Activated CD8-positive, alpha-beta memory T cell treated with anti-CD3 and anti-CD28 coated beads, Interleukin-2, amount 50 U/mL, for 1 hour (primary cell): Measurements from ENCODE around the gene NOTCH4.
"Not testable (repeated sequence)": the region's sequence is repeated elsewhere in the genome, so short reads cannot be mapped to it uniquely, and the experiment has no call there.

Experiments
- DNase-seq: peaks from one replicate; pipeline ENCODE4 v3.0.0-alpha.2; 2020; ENCODE audit errors: extremely low read depth

NOTCH4 gene

GRCh38 chr6:32223258-32224235 lies at the start of gene NOTCH4:
NOTCH4 (minus strand) TSS chr6:32224067; CDS start chr6:32223928, 139 bp downstream.
- no peak for DNase-seq

GRCh38 chr6:32271429-32271828 lies 47.6 kb upstream of the NOTCH4 start:
- DNase-seq, result no peak

- not testable (repeated sequence) for DNase-seq
Measured at GRCh38 chr6:32268459-32268858, 44.6 kb upstream of the NOTCH4 start.

GRCh38 chr6:32267035-32267434 lies 43.2 kb upstream of the NOTCH4 start:
- DNase-seq, result no peak

DNA sequence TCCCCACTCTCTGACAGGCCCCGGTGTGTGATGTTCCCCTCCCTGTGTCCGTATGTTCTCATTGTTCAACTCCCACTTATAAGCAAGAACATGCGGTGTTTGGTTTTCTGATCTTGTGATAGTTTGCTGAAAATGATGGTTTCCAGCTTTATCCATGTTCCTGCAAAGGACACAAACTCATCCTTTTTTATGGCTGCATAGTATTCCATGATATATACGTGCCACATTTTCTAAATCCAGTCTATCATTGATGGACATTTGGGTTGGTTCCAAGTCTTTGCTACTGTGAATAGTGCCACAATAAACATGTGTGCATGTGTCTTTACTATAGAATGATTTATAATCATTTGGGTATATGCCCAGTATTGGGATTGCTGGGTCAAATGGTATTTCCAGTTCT lies 33.4 kb upstream of the NOTCH4 start:
- DNase-seq, result not testable (repeated sequence)

GRCh38 chr6:32255199-32256153 lies 31.6 kb upstream of the NOTCH4 start:
- DNase-seq, result peak; percentile 23

- DNase-seq, result no peak
Measured at GRCh38 chr6:32254761-32255198, 30.9 kb upstream of the NOTCH4 start.

DNA sequence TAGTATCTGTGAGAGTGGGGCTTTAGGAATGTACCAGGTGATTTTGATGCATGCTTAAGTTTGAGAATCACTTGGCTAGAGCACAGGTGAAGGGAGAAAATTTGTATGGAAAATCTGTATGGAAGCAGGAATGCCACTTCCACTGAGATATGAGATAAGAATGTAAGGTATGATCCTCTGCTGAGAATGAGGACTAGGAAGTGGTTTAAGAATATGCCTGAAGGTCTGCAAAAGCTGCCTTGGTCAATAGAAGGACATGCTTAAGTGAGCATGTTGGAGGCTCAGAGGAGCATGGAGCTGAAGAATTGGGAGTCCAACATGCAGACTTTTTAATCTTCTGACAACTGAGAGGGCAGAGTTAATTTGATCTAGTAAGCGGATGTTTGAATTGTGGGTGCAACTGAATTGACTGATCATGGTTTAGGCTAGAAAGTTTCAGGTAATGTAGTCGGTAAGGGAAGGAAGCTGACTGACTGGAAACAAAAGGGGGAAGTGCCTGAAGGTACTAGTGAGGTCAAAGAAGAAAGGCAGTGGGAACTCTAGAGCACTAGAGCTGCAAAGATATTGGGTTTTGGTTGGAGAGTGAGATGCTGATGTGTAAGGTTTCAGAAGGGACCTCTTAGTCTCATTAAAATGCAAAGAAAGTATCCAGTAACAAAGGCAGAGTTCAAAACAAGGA lies 28.6 kb upstream of the NOTCH4 start:
- DNase-seq, result no peak

- DNase-seq, result no peak
Measured at GRCh38 chr6:32249262-32249661, 25.4 kb upstream of the NOTCH4 start.

- DNase-seq, result no peak
Measured at GRCh38 chr6:32247401-32247800, 23.5 kb upstream of the NOTCH4 start.

- peak; percentile 20 for DNase-seq
Measured at GRCh38 chr6:32244946-32245398, 21.1 kb upstream of the NOTCH4 start.

- no peak for DNase-seq
Measured at GRCh38 chr6:32244270-32244669, 20.4 kb upstream of the NOTCH4 start.

DNA sequence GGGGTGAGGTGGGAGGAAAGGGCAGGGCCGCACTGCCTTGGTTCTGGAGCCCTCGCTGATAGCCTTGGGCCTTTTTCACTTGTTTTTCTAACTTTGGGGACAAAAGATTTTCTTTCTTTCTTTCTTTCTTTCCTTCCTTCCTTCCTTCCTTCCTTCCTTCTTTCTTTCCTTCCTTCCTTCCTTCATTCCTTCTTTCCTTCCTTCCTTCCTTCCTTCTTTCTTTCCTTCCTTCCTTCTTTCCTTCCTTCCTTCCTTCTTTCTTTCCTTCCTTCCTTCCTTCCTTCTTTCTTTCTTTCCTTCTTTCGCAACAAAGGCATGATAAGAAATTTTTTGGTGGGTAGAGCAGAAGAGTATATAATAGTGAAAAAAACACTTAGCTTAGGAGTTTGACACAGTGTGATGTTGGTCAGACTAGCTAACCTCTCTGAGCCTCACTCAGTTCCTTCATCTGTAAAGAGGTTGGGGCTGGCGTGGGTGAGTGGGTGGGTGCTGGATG lies 18.5 kb upstream of the NOTCH4 start:
- not testable (repeated sequence) for DNase-seq

DNA sequence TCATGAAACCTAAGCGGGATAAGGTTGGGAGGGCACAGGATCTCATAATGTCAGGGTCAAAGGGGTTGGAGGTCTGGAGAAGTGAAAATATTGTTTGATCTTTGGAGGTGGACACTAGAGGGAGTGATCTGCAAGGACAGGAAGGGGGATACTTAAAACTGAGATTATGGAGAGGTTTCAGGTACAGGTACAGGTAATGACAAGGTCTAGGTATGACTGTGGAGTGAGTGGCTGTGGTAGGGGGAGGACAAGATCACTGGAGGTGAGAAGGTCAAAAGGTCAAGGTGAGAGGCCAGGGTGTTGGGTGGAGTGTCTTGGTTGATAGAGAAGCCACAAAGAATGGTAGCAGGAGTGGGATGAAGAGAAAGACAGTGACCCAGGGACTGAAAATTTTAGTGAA lies 16.8 kb upstream of the NOTCH4 start:
- no peak for DNase-seq

GRCh38 chr6:32239462-32239861 lies 15.6 kb upstream of the NOTCH4 start:
- no peak for DNase-seq

DNA sequence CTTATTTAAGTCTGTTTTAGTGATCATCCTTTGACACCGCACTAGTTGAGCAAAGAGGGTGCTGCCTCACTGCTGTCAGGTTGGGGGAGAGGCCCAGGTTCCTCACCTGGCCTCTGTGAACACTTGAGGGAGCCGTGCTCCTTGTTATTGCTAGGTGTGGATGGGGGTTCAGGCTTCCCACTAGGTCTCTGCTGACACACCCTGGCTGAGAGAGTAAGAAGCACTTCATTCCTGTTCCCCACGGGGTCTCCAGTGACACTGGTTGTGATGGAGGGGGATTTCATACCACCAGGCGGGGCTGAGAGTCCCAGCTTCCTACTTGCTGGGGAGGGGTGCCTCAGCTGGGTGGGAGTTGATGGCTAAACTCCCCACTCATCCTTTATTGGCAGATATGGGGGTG lies 11.1 kb upstream of the NOTCH4 start:
- no peak for DNase-seq

- DNase-seq, result no peak
Measured at GRCh38 chr6:32226434-32226833, 2.6 kb upstream of the NOTCH4 start.

DNA sequence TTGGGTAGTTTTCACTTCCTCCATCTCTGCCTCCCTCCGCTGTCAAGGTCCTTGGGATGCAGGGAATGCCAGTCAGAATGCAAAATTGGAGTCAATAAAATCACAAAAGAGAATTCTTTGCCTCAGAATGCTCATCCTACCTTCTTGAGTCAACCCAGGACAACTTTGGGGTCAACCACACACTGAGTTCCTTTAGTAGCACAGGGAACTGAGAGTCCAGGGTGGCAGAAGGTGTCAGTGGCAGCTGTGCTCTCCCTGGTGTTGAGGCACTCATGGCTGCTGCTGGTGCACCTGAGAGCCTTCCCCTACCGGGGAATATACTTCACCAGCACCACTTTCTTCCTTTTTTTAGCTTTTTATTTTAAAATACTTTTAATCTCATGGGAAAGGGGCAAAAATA lies 829 bp upstream of the NOTCH4 start:
- DNase-seq, result no peak

- DNase-seq, result no peak
Measured at GRCh38 chr6:32222333-32223230, 1.3 kb downstream of the NOTCH4 start.

DNA sequence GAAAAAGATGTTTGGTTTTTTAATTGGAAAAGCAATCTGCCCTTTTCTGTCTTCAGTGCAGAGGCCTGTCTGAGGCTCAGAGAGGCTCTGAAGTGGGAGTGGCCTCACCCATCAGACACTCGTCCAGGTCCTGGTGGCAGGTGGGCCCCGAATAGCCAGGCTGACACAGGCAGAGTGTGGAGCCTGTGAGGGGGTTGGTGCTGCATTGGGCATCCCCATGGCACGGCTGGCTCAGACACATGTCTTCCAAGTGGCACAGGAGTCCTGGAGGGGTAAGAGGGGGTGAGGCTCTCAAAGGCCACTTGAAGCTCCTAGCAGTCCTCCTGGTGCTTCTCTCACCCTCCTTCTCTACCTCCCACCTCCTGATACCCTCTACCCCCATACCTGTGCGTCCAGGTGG lies 3.8 kb downstream of the NOTCH4 start:
- DNase-seq, result no peak
